Measurements from ENCODE around the gene KAT6B. TPM values are rescaled to one million over a fixed set of nuclear protein-coding genes. Genes with fewer than 3 reads are reported as not detected.
"Not testable (repeated sequence)": the region's sequence is repeated elsewhere in the genome, so short reads cannot be mapped to it uniquely, and the experiment has no call there.

Gene KAT6B
- total RNA-seq (10 to 100 TPM; 46.2 to 94.4 (median 52.4) TPM), total RNA-seq (21.6 to 152 (median 92.0) reads per million in 29 experiments)
- 52.3 TPM for total RNA-seq (2013)

DNA sequence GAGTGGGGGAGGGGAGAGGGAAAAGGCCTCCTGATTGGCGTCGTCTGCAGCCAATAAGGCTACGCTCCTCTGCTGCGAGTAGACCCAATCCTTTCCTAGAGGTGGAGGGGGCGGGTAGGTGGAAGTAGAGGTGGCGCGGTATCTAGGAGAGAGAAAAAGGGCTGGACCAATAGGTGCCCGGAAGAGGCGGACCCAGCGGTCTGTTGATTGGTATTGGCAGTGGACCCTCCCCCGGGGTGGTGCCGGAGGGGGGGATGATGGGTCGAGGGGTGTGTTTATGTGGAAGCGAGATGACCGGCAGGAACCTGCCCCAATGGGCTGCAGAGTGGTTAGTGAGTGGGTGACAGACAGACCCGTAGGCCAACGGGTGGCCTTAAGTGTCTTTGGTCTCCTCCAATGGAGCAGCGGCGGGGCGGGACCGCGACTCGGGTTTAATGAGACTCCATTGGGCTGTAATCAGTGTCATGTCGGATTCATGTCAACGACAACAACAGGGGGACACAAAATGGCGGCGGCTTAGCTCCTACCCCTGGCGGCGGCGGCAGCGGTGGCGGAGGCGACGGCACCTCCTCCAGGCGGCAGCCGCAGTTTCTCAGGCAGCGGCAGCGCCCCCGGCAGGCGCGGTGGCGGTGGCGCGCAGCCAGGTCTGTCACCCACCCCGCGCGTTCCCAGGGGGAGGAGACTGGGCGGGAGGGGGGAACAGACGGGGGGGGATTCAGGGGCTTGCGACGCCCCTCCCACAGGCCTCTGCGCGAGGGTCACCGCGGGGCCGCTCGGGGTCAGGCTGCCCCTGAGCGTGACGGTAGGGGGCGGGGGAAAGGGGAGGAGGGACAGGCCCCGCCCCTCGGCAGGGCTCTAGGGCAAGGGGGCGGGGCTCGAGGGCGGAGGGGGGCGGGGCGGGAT, at the start of gene KAT6B:
KAT6B (plus strand) TSS at position 459 of the 903 bp plus-strand sequence. CDS start 16,258 bp downstream, outside the sequence.
- peak within 1 kb of the TSS; percentile 85 for H3K27ac ChIP-seq (ENCODE audit: low read length)
- H3K36me3 ChIP-seq (ENCODE audit: control insufficient read depth in 2 of 2, extremely low read depth in 1 of 2, insufficient read depth in 1 of 2, low read length in 1 of 2): no peaks in the 10 kb centered on the region
- H3K27me3 ChIP-seq (replicated peaks in 1 of 2; ENCODE audit: control insufficient read depth in 2 of 2, extremely low read depth in 1 of 2, insufficient read depth in 2 of 2, low read length in 1 of 2): no peaks in the 10 kb centered on the region
- ATAC-seq (replicated peaks in 1 of 4) (peak; percentile 78 to 82 (median 80)), DNase-seq (peak; percentile 99 to 100 (median 100))
- Mint-ChIP-seq H3K9me3 (no peaks in the 10 kb centered on the region), H3K4me1 (peaks cover 66 to 70% (median 69%) of the 10 kb centered on the region in 3 donors), H3K4me3 (peak within 1 kb of the TSS; percentile 90 to 94 (median 90)), H3K27me3 (no peaks in the 10 kb centered on the region), H3K36me3 (peaks cover 13% of the 10 kb centered on the region), H3K27ac (peak within 1 kb of the TSS; percentile 94 to 96)
- ChIA-PET POLR2A (interaction anchor here (0.6 to 0.9 kb wide), 6 partner anchors 78 to 1005 kb away, joined by 3 to 11 read pairs (median 5); partner anchors contain the start of genes ADK (in 1 of the 2) and AP3M1 (in 1 of the 2)), CTCF (interaction anchor here (0.5 to 1.4 kb wide), 11 partner anchors 19 to 406 kb away, joined by 3 to 7 read pairs (median 4); partner anchors contain the start of gene VDAC2 (in 1 of the 2))
- peak within 1 kb of the TSS; percentile 67 to 89 for H3K4me3 ChIP-seq (ENCODE audit: control insufficient read depth in 1 of 2, extremely low read depth in 1 of 2, low read length in 1 of 2)
- peaks cover 34 to 45% of the 10 kb centered on the region in 2 experiments for H3K4me1 ChIP-seq (ENCODE audit: control insufficient read depth in 1 of 2, extremely low read depth in 1 of 2, insufficient read depth in 2 of 2, low read length in 2 of 2)
- H3K9me3 ChIP-seq: no peaks in the 10 kb centered on the region
- WGBS (ENCODE audit: insufficient coverage): under 1% methylated on average over 41 of the region's 67 CpGs

DNA sequence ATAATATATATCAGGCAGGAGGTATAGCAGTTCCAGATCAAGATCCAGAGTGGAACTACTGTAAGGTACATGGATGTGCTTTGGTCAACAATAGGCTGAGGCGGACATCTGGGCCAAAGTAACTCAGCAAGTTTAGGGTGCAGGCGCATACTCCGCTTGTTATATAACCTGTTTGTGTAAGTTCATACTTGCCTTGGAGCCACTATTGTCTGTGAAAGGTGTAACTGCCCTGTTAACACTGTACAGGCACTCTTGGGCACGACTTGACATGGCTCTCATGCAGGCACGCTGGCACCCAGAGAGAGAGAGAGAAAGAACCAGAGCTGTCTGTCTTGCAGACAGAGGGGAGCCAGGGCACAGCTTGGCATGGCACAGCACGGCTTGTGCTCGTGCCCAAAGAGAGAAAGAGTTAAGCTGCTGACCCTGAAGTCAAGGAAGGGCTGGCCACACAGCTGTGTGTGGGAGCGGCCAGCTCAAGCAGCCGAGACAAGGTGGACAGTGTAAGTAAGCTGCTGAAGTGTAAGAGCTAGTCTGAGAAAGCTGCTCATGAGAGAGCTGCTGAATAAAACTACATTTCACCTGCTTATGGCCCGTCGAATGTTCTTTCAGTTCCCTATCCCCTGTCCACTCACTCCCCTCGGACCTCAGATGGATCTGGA, 47.8 kb upstream of the KAT6B start:
- H3K4me1 Mint-ChIP-seq: no peaks in the 10 kb centered on the region
- H3K4me3 Mint-ChIP-seq: no peak overlapping the region
- Histone ChIP-seq H3K4me3 (ENCODE audit: control insufficient read depth in 1 of 2, extremely low read depth in 1 of 2, low read length in 1 of 2) (no peak overlapping the region), H3K4me1 (ENCODE audit: control insufficient read depth in 1 of 2, extremely low read depth in 1 of 2, insufficient read depth in 2 of 2, low read length in 2 of 2) (no peaks in the 10 kb centered on the region), H3K36me3 (ENCODE audit: control insufficient read depth in 2 of 2, extremely low read depth in 1 of 2, insufficient read depth in 1 of 2, low read length in 1 of 2) (no peaks in the 10 kb centered on the region), H3K9me3 (peaks cover 3% of the 10 kb centered on the region), H3K27me3 (replicated peaks in 1 of 2; ENCODE audit: control insufficient read depth in 2 of 2, extremely low read depth in 1 of 2, insufficient read depth in 2 of 2, low read length in 1 of 2) (no peaks in the 10 kb centered on the region), H3K27ac (ENCODE audit: low read length) (no peak overlapping the region)
- H3K9me3 Mint-ChIP-seq: peaks cover 0 to 11% (median 3%) of the 10 kb centered on the region in 3 donors
- CTCF ChIA-PET: interaction anchor here in 1 of 2 donors (0.5 kb wide), 1 partner anchor 604 kb away, joined by 4 read pairs; no protein-coding TSS in a partner anchor
- DNase-seq (no peak), ATAC-seq (replicated peaks in 1 of 4) (no peak)
- WGBS (ENCODE audit: insufficient coverage): 64% methylated on average over 2 of the region's 12 CpGs
- H3K36me3 Mint-ChIP-seq: peaks cover 6% of the 10 kb centered on the region
- POLR2A ChIA-PET: no interaction called here
- no peaks in the 10 kb centered on the region for H3K27me3 Mint-ChIP-seq
- no peak overlapping the region for H3K27ac Mint-ChIP-seq

DNA sequence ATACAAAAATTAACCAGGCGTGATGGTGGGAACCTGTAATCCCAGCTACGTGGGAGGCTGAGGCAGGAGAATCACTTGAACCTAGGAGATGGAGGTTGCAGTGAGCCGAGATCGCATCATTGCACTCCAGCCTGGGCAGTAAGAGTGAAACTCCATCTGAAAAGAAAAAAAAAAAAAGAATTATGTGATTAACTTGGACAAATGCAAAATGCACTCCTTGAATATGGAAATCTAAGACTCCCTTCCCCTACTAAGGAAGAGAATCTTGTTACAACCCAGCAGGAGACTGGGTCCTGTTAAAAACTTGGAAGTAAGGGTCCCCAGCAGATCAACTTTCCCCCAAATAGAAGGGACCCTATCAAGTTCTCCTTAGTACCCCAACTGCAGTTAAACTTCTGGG, 44.5 kb upstream of the KAT6B start:
- ATAC-seq (replicated peaks in 1 of 4); H3K27ac ChIP-seq (ENCODE audit: low read length); H3K36me3 Mint-ChIP-seq; H3K4me3 Mint-ChIP-seq; POLR2A ChIA-PET; H3K4me3 ChIP-seq (ENCODE audit: control insufficient read depth in 1 of 2, extremely low read depth in 1 of 2, low read length in 1 of 2); H3K27me3 ChIP-seq (replicated peaks in 1 of 2; ENCODE audit: control insufficient read depth in 2 of 2, extremely low read depth in 1 of 2, insufficient read depth in 2 of 2, low read length in 1 of 2); CTCF ChIA-PET; H3K4me1 Mint-ChIP-seq; H3K9me3 Mint-ChIP-seq; H3K9me3 ChIP-seq; H3K27ac Mint-ChIP-seq; H3K4me1 ChIP-seq (ENCODE audit: control insufficient read depth in 1 of 2, extremely low read depth in 1 of 2, insufficient read depth in 2 of 2, low read length in 2 of 2); H3K27me3 Mint-ChIP-seq; H3K36me3 ChIP-seq (ENCODE audit: control insufficient read depth in 2 of 2, extremely low read depth in 1 of 2, insufficient read depth in 1 of 2, low read length in 1 of 2); DNase-seq: not testable (repeated sequence)
- WGBS (ENCODE audit: insufficient coverage): no CpG with 5 or more reads among the region's 4 CpGs

DNA sequence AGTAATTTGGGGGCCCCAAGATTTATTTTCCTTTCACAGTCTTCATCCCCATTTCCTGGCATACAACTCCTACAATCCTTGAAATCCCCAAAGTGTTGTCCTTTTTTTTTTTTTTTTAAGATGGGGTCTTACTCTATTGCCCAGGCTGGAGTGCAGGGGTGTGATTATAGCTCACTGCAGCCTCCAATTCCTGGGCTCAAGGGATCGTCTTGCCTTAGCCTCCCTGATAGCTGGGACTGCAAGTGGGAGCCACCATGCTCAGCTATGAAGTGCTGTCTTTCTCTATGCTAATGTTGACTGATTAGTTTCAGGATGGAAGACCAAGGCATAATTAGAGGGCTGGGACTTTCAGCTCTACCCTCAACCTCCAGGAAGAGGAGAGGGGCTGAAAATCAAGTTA, 41.9 kb upstream of the KAT6B start:
- Histone ChIP-seq H3K36me3 (ENCODE audit: control insufficient read depth in 2 of 2, extremely low read depth in 1 of 2, insufficient read depth in 1 of 2, low read length in 1 of 2) (peaks cover 0 to 6% of the 10 kb centered on the region in 2 donors), H3K4me3 (ENCODE audit: control insufficient read depth in 1 of 2, extremely low read depth in 1 of 2, low read length in 1 of 2) (no peak overlapping the region), H3K27ac (ENCODE audit: low read length) (no peak overlapping the region), H3K4me1 (ENCODE audit: control insufficient read depth in 1 of 2, extremely low read depth in 1 of 2, insufficient read depth in 2 of 2, low read length in 2 of 2) (no peaks in the 10 kb centered on the region), H3K27me3 (replicated peaks in 1 of 2; ENCODE audit: control insufficient read depth in 2 of 2, extremely low read depth in 1 of 2, insufficient read depth in 2 of 2, low read length in 1 of 2) (no peaks in the 10 kb centered on the region), H3K9me3 (no peaks in the 10 kb centered on the region)
- DNase-seq (no peak), ATAC-seq (replicated peaks in 1 of 4) (no peak)
- Mint-ChIP-seq H3K4me1 (no peaks in the 10 kb centered on the region), H3K27me3 (no peaks in the 10 kb centered on the region), H3K27ac (no peak overlapping the region), H3K9me3 (no peaks in the 10 kb centered on the region), H3K4me3 (no peak overlapping the region), H3K36me3 (no peaks in the 10 kb centered on the region)
- ChIA-PET CTCF (no interaction called here), POLR2A (no interaction called here)
- WGBS (ENCODE audit: insufficient coverage): 100% methylated on average over 1 of the region's 1 CpG

DNA sequence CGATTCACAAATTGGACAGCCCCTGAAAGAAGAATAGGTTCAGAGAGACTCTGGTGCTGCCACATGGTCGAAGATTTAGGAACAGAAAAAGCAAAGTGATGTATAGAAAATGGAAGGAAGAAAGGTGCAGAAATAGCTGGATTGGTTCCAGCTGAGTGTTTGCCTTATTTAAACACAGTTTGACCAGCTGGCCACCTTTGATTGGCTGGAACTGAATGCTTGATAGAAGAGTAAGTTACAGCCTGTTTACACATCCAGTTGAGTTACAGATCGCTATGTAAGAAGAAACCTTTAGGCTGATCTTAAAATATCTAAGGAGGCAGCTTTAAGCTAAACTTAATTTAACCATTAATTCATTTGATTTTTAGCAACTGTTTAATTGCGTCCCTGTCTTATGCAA, 40.3 kb upstream of the KAT6B start:
- H3K4me1 ChIP-seq (ENCODE audit: control insufficient read depth in 1 of 2, extremely low read depth in 1 of 2, insufficient read depth in 2 of 2, low read length in 2 of 2): no peaks in the 10 kb centered on the region
- CTCF ChIA-PET: no interaction called here

DNA sequence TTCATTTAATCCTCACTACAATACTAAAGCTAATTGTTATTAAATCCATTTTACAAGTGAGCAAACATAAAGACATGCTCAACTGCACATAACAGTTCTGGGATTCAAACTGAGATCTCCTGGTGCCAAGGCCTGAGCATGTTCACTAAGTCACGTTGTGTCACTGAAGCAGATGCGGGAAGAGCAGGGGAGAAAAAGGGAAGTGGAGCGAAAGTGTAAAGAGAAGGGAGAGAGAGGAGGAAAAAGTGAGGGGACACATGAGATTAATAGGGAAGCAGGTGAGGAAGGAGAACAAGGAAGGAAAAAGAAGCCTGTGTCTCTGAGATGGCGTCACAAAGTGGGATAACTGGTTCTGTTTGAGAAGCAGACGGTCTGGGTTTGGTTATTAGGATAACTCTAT, 38.9 kb upstream of the KAT6B start:
- no peak overlapping the region for H3K27ac ChIP-seq (ENCODE audit: low read length)
- 80% methylated on average over 3 of the region's 5 CpGs for WGBS (ENCODE audit: insufficient coverage)
- ChIA-PET CTCF (interaction anchor here (0.6 to 0.7 kb wide), 2 partner anchors 203 to 478 kb away, joined by 3 to 5 read pairs; no protein-coding TSS in a partner anchor), POLR2A (no interaction called here)
- H3K27ac Mint-ChIP-seq: no peak overlapping the region
- H3K4me1 Mint-ChIP-seq: no peaks in the 10 kb centered on the region
- no peaks in the 10 kb centered on the region for H3K27me3 ChIP-seq (replicated peaks in 1 of 2; ENCODE audit: control insufficient read depth in 2 of 2, extremely low read depth in 1 of 2, insufficient read depth in 2 of 2, low read length in 1 of 2)
- H3K4me3 ChIP-seq (ENCODE audit: control insufficient read depth in 1 of 2, extremely low read depth in 1 of 2, low read length in 1 of 2): no peak overlapping the region
- ATAC-seq (replicated peaks in 1 of 4) (no peak), DNase-seq (no peak)
- no peaks in the 10 kb centered on the region for H3K9me3 ChIP-seq
- no peaks in the 10 kb centered on the region for H3K4me1 ChIP-seq (ENCODE audit: control insufficient read depth in 1 of 2, extremely low read depth in 1 of 2, insufficient read depth in 2 of 2, low read length in 2 of 2)
- no peaks in the 10 kb centered on the region for H3K36me3 Mint-ChIP-seq
- H3K9me3 Mint-ChIP-seq: no peaks in the 10 kb centered on the region
- no peak overlapping the region for H3K4me3 Mint-ChIP-seq
- no peaks in the 10 kb centered on the region for H3K27me3 Mint-ChIP-seq
- peaks cover 0 to 6% of the 10 kb centered on the region in 2 donors for H3K36me3 ChIP-seq (ENCODE audit: control insufficient read depth in 2 of 2, extremely low read depth in 1 of 2, insufficient read depth in 1 of 2, low read length in 1 of 2)

More for the DNA sequence above, 40.3 kb upstream of the KAT6B start:
- H3K4me3 Mint-ChIP-seq: no peak overlapping the region
- H3K27ac Mint-ChIP-seq: no peak overlapping the region
- POLR2A ChIA-PET: no interaction called here
- no peaks in the 10 kb centered on the region for H3K27me3 Mint-ChIP-seq
- Histone ChIP-seq H3K9me3 (no peaks in the 10 kb centered on the region), H3K36me3 (ENCODE audit: control insufficient read depth in 2 of 2, extremely low read depth in 1 of 2, insufficient read depth in 1 of 2, low read length in 1 of 2) (peaks cover 0 to 6% of the 10 kb centered on the region in 2 donors), H3K27ac (ENCODE audit: low read length) (no peak overlapping the region), H3K27me3 (replicated peaks in 1 of 2; ENCODE audit: control insufficient read depth in 2 of 2, extremely low read depth in 1 of 2, insufficient read depth in 2 of 2, low read length in 1 of 2) (no peaks in the 10 kb centered on the region), H3K4me3 (ENCODE audit: control insufficient read depth in 1 of 2, extremely low read depth in 1 of 2, low read length in 1 of 2) (no peak overlapping the region)
- H3K9me3 Mint-ChIP-seq: no peaks in the 10 kb centered on the region
- no peak for DNase-seq
- ATAC-seq (replicated peaks in 1 of 4): no peak
- no peaks in the 10 kb centered on the region for H3K4me1 Mint-ChIP-seq
- no peaks in the 10 kb centered on the region for H3K36me3 Mint-ChIP-seq
- WGBS (ENCODE audit: insufficient coverage): 83% methylated on average over 3 of the region's 4 CpGs

Measured in T-cell (primary cell).